ENCODE measurements around the gene SLC16A6.
"Not testable (repeated sequence)": the region's sequence is repeated elsewhere in the genome, so short reads cannot be mapped to it uniquely, and the experiment has no call there.

The SLC16A6 gene

GRCh38 chr17:68260051-68260762 lies 30.7 kb downstream of the SLC16A6 start:
- H3K27ac ChIP-seq = no peak overlapping the region

GRCh38 chr17:68259648-68259951 lies 31.3 kb downstream of the SLC16A6 start:
- not testable (repeated sequence) for H3K27ac ChIP-seq

More at GRCh38 chr17:68260051-68260762, 30.7 kb downstream of the SLC16A6 start:
- no peak for TF ChIP-seq ZFX (IDR thresholded peaks at IDR 0.05; ENCODE audit: borderline replicate concordance)
- TF ChIP-seq CTCF (IDR thresholded peaks at IDR 0.05) = no peak

DNA sequence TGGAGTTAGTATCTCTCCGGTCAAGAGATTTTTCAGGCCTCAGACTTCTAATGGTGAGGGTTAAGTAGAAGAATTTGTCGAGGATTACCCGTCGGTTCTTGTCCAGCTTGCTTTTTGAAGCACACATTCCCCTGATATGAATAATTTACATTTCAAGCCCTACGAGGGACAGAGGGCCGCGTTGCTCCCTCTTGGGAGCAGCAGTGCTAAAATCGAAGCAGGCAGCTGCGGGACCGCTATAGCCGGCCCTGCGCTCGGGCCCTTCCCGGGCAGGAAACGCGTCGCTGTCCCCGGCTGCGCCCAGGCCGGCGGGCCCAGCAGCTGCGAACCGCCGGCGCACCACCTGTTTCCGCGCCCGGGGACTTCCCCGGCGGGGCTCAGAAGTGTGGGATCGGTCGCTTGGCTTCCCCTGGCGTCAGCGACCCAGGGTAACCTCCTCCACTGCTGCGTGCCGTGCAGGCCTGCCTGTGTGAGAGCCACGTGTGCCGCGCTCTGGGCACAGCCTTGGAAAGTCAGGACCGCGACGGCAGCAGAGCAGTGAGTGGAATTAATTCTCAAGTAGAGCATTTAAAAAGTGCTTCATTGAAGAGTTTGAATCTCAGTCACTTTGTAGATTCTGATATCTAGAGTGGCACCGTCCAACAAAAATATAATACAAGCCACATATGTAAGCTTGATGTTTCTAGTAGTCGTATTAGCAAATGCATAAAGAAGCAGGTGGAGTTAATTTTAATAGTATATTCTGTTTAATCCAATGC lies 31.9 kb downstream of the SLC16A6 start:
- not testable (repeated sequence) for H3K27ac ChIP-seq

- TF ChIP-seq CTCF (IDR thresholded peaks at IDR 0.05) (no peak), ZFX (IDR thresholded peaks at IDR 0.05; ENCODE audit: borderline replicate concordance) (no peak)
- H3K27ac ChIP-seq = no peak overlapping the region
Measured at GRCh38 chr17:68257934-68258333, 33.0 kb downstream of the SLC16A6 start.

GRCh38 chr17:68256701-68257100 lies 34.2 kb downstream of the SLC16A6 start:
- not testable (repeated sequence) for H3K27ac ChIP-seq

DNA sequence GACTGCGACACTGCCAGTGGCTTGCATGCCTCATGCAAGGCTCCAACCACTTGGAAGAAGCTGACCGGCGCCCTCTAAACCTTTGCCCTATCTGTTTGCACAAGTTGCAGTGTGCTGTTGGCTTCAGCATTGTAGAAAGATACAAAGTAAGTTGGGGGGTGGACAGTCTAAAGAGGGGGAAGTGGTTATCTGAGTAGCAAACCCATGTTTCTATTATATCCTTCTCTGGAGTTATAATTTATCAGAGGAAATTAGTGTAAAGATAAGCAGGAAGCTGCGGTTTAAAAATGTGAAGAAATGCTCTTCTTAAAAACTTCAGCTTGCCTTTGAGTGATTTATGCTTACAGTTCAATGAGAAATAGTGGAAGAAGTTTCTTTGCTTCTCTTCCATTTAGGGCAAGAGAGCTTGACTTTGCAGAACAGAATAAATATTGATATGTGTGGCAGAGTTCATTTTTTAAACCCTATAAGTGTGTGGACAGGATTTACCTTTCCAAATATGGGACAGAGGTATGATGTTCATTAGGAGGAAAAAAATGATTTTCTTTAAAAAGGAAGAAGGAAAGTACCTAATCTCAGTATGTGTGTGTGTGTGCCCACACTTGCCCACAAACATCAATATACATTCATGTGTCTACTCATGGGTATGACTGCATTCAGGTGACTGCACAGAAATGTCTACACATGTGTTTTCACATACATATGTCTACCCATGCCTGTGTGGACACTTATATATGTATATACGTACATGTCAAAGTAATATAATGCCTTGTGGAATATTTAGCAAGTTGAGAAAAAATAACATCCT lies 35.0 kb downstream of the SLC16A6 start:
- no peak for TF ChIP-seq ZFX (IDR thresholded peaks at IDR 0.05; ENCODE audit: borderline replicate concordance)
- TF ChIP-seq CTCF (IDR thresholded peaks at IDR 0.05) = no peak
- no peak overlapping the region for H3K27ac ChIP-seq

DNA sequence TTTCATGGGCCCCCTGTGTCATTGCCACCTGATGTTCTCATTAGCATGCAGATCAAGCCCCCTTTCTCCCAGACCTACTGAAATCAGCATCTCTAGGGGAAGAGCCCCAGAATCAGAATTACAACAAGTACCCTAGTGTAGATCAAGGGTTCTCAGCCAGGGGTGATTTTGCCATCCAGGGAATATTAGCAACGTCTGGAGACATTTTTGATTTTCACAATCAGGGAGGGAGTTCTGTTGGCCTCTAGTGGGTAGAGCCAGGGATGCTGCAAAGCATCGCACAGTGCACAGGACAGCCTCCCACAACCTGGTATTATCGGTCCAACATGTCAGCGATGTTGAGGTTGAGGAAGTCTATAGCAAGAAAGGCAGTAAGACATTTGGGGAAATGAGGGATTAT lies 35.8 kb downstream of the SLC16A6 start:
- no peak overlapping the region for H3K27ac ChIP-seq
- no peak for TF ChIP-seq ZFX (IDR thresholded peaks at IDR 0.05; ENCODE audit: borderline replicate concordance)
- no peak for TF ChIP-seq CTCF (IDR thresholded peaks at IDR 0.05)

GRCh38 chr17:68253426-68253825 lies 37.5 kb downstream of the SLC16A6 start:
- H3K27ac ChIP-seq = not testable (repeated sequence)

GRCh38 chr17:68249354-68249765 lies 41.6 kb downstream of the SLC16A6 start:
- H3K27ac ChIP-seq = no peak overlapping the region
- no peak for TF ChIP-seq ZFX (IDR thresholded peaks at IDR 0.05; ENCODE audit: borderline replicate concordance)
- no peak for TF ChIP-seq CTCF (IDR thresholded peaks at IDR 0.05)
